ENCODE measurements around the gene OST4.

The OST4 gene

GRCh38 chr2:27024812-27025211 lies 46.6 kb downstream of the OST4 start:
- TF ChIP-seq CTCF (IDR thresholded peaks at IDR 0.05; ENCODE audit: extremely low read depth, missing control alignments), result no peak
- no peak for DNase-seq (ENCODE audit: low spot score)

DNA sequence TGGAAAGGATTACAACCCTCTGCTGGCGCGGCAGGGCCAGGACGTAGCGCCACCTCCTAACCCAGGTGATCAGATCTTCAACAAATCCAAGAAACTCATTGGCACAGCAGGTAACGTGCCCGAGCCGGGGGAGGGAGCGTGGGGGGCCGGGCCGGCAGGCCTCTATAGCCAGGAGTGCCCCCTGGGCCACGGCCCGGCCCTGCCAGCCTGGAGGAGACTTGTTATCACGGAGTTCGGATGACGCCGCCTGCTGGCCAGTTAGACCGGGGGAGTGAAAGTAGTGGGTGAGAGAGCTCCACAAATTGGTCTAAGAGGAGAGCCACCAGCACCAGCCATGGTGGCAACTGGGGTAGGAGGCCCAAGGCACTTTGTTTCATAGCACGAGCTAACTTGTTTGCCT lies 47.3 kb downstream of the OST4 start:
- no peak for DNase-seq (ENCODE audit: low spot score)
- no peak for TF ChIP-seq CTCF (IDR thresholded peaks at IDR 0.05; ENCODE audit: extremely low read depth, missing control alignments)

GRCh38 chr2:27023740-27024139 lies 47.7 kb downstream of the OST4 start:
- DNase-seq (ENCODE audit: low spot score), result no peak
- no peak for TF ChIP-seq CTCF (IDR thresholded peaks at IDR 0.05; ENCODE audit: extremely low read depth, missing control alignments)

DNA sequence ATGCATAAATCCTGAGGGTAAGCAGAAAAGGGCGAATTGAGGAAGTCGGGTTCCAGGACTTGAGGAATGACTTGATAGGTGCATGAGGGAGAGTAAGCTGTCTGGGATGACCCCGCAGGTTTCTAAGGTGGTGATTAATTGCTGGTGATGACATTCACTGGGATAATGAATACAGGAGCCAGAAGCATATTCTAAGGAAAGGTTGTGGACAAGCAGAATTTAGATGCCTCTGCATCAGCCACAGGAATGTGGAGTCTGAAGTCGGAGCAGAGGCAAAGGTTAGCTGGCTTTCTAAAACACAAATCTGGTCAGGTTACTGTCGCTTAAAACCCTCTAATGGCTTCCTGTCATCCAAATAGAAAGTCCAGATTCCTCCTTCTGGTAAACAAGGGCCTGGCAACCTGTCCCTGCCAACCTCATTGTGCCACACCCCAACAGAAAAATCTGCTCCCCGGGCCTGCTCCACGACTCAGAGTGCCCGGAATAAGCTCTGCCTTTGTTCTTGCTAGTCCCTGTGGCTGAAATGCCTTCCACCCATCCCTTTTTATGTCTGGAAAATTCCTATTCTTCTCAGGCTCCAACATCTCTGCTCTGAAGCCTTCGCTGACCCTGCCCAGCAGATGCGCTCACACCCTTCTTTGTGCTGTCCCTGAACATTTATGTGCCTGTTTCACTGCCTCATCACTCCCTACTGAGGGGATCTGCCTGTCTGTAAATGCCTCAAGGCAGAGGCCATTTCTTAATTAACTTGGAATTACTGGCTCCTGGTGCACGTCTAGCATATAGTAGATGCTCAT lies 50.0 kb downstream of the OST4 start:
- TF ChIP-seq CTCF (IDR thresholded peaks at IDR 0.05; ENCODE audit: extremely low read depth, missing control alignments), result no peak
- no peak for DNase-seq (ENCODE audit: low spot score)

All from GM20000 (cell line).